HCT116 (cell line): Measurements from ENCODE around the gene VGLL2. TPM values are rescaled to one million over a fixed set of nuclear protein-coding genes. Genes with fewer than 3 reads are reported as not detected.

ENCODE experiments used
- ATAC-seq: fragments of 200-7000 bp; cut with Tn5 transposase; 2 replicates; pipeline ENCODE4 v1.9.1; 2020; ENCODE audit warnings: mild to moderate bottlenecking, moderate library complexity
- BruUV-seq: library from RNA; stranded (reverse); fragments of 400-500 nt; replicated peaks from 2 replicates; lab custom pipeline; 2021; lab: Mats Ljungman, UMichigan
- CTCF ChIA-PET: fragments of 300-600 bp; sonication (Branson Sonifier 250); formaldehyde crosslinking; loops from one replicate; lab custom pipeline; 2021; ENCODE audit warnings: antibody characterized with exemption; lab: Charles Lee
- POLR2A ChIA-PET: fragments of 300-600, 350-600 bp; sonication (Branson Sonifier 250); formaldehyde crosslinking; loops from one replicate; lab custom pipeline; 2021; ENCODE audit warnings: antibody characterized with exemption; lab: Charles Lee
- RAD21 ChIA-PET, 2 experiments: fragments of 300-600 bp; sonication (Branson Sonifier 250); formaldehyde crosslinking; loops; one replicate each; lab custom pipeline; 2023; ENCODE audit warnings: low total read pairs in 2 of 2; ENCODE audit not compliant: uncharacterized antibody in 2 of 2, unreplicated experiment in 2 of 2, low non-redundant PET in 1 of 2; lab: Charles Lee
- DNase-seq: peaks from one replicate; pipeline ENCODE4 v3.0.0-alpha.2; 2010; ENCODE audit warnings: low read depth, low spot score
- H2AFZ ChIP-seq: fragments of 200-600 bp; shearing (Covaris generic), sonication (generic); 2 replicates; pipeline ENCODE4 v1.6.1; 2017; ENCODE audit warnings: low read depth, mixed run types, mixed read lengths, antibody characterized with exemption, low read length; ENCODE audit not compliant: poor library complexity, severe bottlenecking
- H3K27ac ChIP-seq: 2 replicates; pipeline ENCODE4 v1.5.1; 2012; ENCODE audit warnings: low read depth, low read length
- H3K27me3 ChIP-seq: fragments of 200-600 bp; sonication (generic); 2 replicates; pipeline ENCODE4 v1.6.1; 2016; ENCODE audit warnings: mixed run types, low read length, mixed read lengths; ENCODE audit not compliant: insufficient read depth
- H3K36me3 ChIP-seq, 2 experiments: fragments of 200-500 bp in 1 of 2; fragments of 200-600 bp in 1 of 2; sonication (Bioruptor generic) in 1 of 2; sonication (generic) in 1 of 2; 2 replicates each; pipeline versions ENCODE4 v1.5.1 to v1.6.1; 2014 to 2016; ENCODE audit warnings: low read length in 2 of 2, inconsistent platforms in 1 of 2, mixed read lengths in 1 of 2, mixed run types in 1 of 2; ENCODE audit not compliant: insufficient read depth in 2 of 2, control insufficient read depth in 1 of 2
- H3K4me1 ChIP-seq, 2 experiments: fragments of 200-600 bp in 1 of 2; sonication (generic) in 1 of 2; 2 replicates each; pipeline versions ENCODE4 v1.5.1 to v1.6.1; 2012 to 2017; ENCODE audit warnings: low read length in 2 of 2, inconsistent platforms in 1 of 2, mild to moderate bottlenecking in 1 of 2, mixed read lengths in 1 of 2, mixed run types in 1 of 2, moderate library complexity in 1 of 2; ENCODE audit not compliant: insufficient read depth in 2 of 2, control insufficient read depth in 1 of 2
- H3K4me2 ChIP-seq: fragments of 200-600 bp; sonication (generic); 2 replicates; pipeline ENCODE4 v1.6.1; 2017; ENCODE audit warnings: mixed run types, low read length, mixed read lengths
- H3K4me3 ChIP-seq, 2 experiments: fragments of 200-600 bp in 1 of 2; sonication (generic) in 1 of 2; replicated peaks in 1 of 2; 2 replicates each; pipeline ENCODE4 v1.5.1; 2011 to 2016; ENCODE audit warnings: low read length in 2 of 2, control low read depth in 1 of 2, low read depth in 1 of 2, mild to moderate bottlenecking in 1 of 2, mixed read lengths in 1 of 2, mixed run types in 1 of 2
- H3K79me2 ChIP-seq: fragments of 200-600 bp; sonication (generic); 2 replicates; pipeline ENCODE4 v1.6.1; 2017; ENCODE audit warnings: mild to moderate bottlenecking, mixed run types, low read length, moderate library complexity, mixed read lengths; ENCODE audit not compliant: insufficient read depth
- H3K9ac ChIP-seq: fragments of 200-600 bp; sonication (generic); 2 replicates; pipeline ENCODE4 v1.6.1; 2016; ENCODE audit warnings: low read length, mixed read lengths
- H3K9me2 ChIP-seq: fragments of 200-600 bp; sonication (generic), shearing (Covaris generic); 2 replicates; pipeline ENCODE4 v1.6.1; 2017; ENCODE audit warnings: mixed run types, mild to moderate bottlenecking, moderate library complexity; ENCODE audit not compliant: insufficient read depth
- H3K9me3 ChIP-seq, 2 experiments: fragments of 200-500 bp in 1 of 2; fragments of 200-600 bp in 1 of 2; sonication (Bioruptor generic) in 1 of 2; sonication (generic) in 1 of 2; 2 replicates each; pipeline ENCODE4 v1.6.1; 2014 to 2017; ENCODE audit warnings: low read length in 2 of 2, mixed read lengths in 2 of 2, inconsistent platforms in 1 of 2, low read depth in 1 of 2, mild to moderate bottlenecking in 1 of 2, mixed run types in 1 of 2, moderate library complexity in 1 of 2; ENCODE audit not compliant: control insufficient read depth in 1 of 2, insufficient read depth in 1 of 2
- H4K20me1 ChIP-seq: fragments of 200-600 bp; sonication (generic), shearing (Covaris generic); 2 replicates; pipeline ENCODE4 v1.6.1; 2017; ENCODE audit warnings: mixed run types, mild to moderate bottlenecking, moderate library complexity; ENCODE audit not compliant: insufficient read depth
- CBX3 ChIP-seq: IDR thresholded peaks from 2 replicates; pipeline ENCODE4 v1.6.1; 2012; ENCODE audit warnings: low read depth
- CEBPB ChIP-seq: IDR thresholded peaks from 2 replicates; pipeline ENCODE4 v1.6.1; 2012; ENCODE audit warnings: low read depth
- EGR1 ChIP-seq: IDR thresholded peaks from 2 replicates; pipeline ENCODE4 v1.6.1; 2012; ENCODE audit warnings: low read depth
- EZH2phosphoT487 ChIP-seq: fragments of 200-600 bp; IDR thresholded peaks from 2 replicates; pipeline ENCODE4 v1.6.1; 2018; ENCODE audit warnings: antibody characterized with exemption, borderline replicate concordance
- FOSL1 ChIP-seq: IDR thresholded peaks from 2 replicates; pipeline ENCODE4 v1.6.1; 2012; ENCODE audit warnings: low read depth
- JUND ChIP-seq: IDR thresholded peaks from 2 replicates; pipeline ENCODE4 v1.6.1; 2012
- POLR2A ChIP-seq: IDR thresholded peaks from 2 replicates; pipeline ENCODE4 v1.7.0; 2011; ENCODE audit warnings: borderline replicate concordance; ENCODE audit not compliant: insufficient read depth, insufficient read length; ENCODE audit errors: extremely low read depth
- POLR2AphosphoS5 ChIP-seq: IDR thresholded peaks from 2 replicates; pipeline ENCODE4 v1.6.1; 2011; ENCODE audit warnings: mild to moderate bottlenecking, low read depth, low read length, moderate library complexity
- RAD21 ChIP-seq: IDR thresholded peaks from 2 replicates; pipeline ENCODE4 v1.6.1; 2012; ENCODE audit warnings: low read depth, mild to moderate bottlenecking
- SIN3A ChIP-seq: IDR thresholded peaks from 2 replicates; pipeline ENCODE4 v1.6.1; 2012; ENCODE audit warnings: low read depth
- SRF ChIP-seq: IDR thresholded peaks from 2 replicates; pipeline ENCODE4 v1.6.1; 2012; ENCODE audit warnings: low read depth
- YY1 ChIP-seq: IDR thresholded peaks from 2 replicates; pipeline ENCODE4 v1.6.1; 2011; ENCODE audit warnings: low read length, low read depth, moderate library complexity, mild to moderate bottlenecking; ENCODE audit not compliant: insufficient replicate concordance; ENCODE audit errors: extremely low read depth
- ZFX ChIP-seq: fragments of 450-650 bp; IDR thresholded peaks from 2 replicates; pipeline ENCODE4 v1.6.1; 2017
- ZNF274 ChIP-seq: fragments of 200-500 bp; sonication (Bioruptor generic); IDR thresholded peaks from 2 replicates; pipeline ENCODE4 v1.6.1; 2014; ENCODE audit warnings: mild to moderate bottlenecking, low read depth, low read length, inconsistent platforms
- intact Hi-C: fragments of 100-400 bp; cut with micrococcal nuclease; formaldehyde crosslinking; loops from 2 replicates; pipeline ENCODE4 v1.10.0; 2022
- total RNA-seq: library from RNA; stranded (reverse); gene quantifications from one replicate; pipeline ENCODE4 v1.2.1, GENCODE V29; 2021; ENCODE audit not compliant: unreplicated experiment
- TF ChIP-seq, protein P1 (sequence below): IDR thresholded peaks from 2 replicates; pipeline ENCODE4 v1.6.1; 2012
- TF ChIP-seq, protein P2 (sequence below), 3 experiments: fragments of 200-600 bp in 1 of 3; sonication (generic) in 1 of 3; IDR thresholded peaks in 2 of 3; conservative IDR thresholded peaks in 1 of 3; 2 replicates each; pipeline ENCODE4 v1.5.1; 2012 to 2017; ENCODE audit warnings: low read depth in 2 of 3, low read length in 2 of 3, antibody characterized with exemption in 1 of 3, borderline replicate concordance in 1 of 3, control low read depth in 1 of 3, mild to moderate bottlenecking in 1 of 3, mixed read lengths in 1 of 3, mixed run types in 1 of 3, moderate library complexity in 1 of 3; ENCODE audit not compliant: insufficient read depth in 1 of 3
- TF ChIP-seq, protein P3 (sequence below): IDR thresholded peaks from 2 replicates; pipeline ENCODE4 v1.6.1; 2012

VGLL2 gene
- total RNA-seq, 1 experiment from 2014 or later: not detected

DNA sequence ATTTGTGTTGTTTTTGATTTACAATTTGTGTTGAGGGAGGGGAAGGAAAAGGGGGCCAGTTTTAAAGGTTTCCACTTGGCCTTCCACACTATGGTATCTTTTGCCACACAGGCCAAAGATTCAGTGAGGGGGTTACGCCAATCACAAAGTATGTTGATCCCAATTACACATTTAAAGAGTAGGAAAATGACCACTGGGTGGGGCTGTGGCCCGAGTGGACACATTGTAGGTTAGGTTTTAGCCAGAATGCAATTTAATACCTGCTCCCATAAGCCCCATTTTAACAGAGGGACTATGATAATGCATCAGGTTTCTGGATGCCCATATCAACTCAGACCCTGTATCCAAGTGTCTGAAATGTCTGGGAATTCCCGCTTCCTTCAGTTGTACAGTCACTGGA lies 15.6 kb downstream of the VGLL2 start:
- Histone ChIP-seq H3K4me3 (no peak overlapping the region), H3K9me3 (no peaks in the 10 kb centered on the region), H3K9me2 (no peaks in the 10 kb centered on the region), H3K36me3 (no peaks in the 10 kb centered on the region), H3K79me2 (no peaks in the 10 kb centered on the region), H3K27me3 (no peaks in the 10 kb centered on the region), H4K20me1 (no peaks in the 10 kb centered on the region), H3K4me2 (no peak overlapping the region), H2AFZ (no peak overlapping the region), H3K4me1 (no peaks in the 10 kb centered on the region), H3K9ac (no peak overlapping the region), H3K27ac (no peak overlapping the region)
- no TSS peak for BruUV-seq
- ATAC-seq (peak; percentile 80), DNase-seq (peak; percentile 7)
- ChIA-PET CTCF (no interaction called here), RAD21 (no interaction called here), POLR2A (no interaction called here)
- intact Hi-C loops: no loop called here
- no peak for TF ChIP-seq POLR2AphosphoS5
- TF ChIP-seq RAD21: peak; percentile 41
- TF ChIP-seq, protein P1, sequence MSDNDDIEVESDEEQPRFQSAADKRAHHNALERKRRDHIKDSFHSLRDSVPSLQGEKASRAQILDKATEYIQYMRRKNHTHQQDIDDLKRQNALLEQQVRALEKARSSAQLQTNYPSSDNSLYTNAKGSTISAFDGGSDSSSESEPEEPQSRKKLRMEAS: no peak
- TF ChIP-seq, protein P2, sequence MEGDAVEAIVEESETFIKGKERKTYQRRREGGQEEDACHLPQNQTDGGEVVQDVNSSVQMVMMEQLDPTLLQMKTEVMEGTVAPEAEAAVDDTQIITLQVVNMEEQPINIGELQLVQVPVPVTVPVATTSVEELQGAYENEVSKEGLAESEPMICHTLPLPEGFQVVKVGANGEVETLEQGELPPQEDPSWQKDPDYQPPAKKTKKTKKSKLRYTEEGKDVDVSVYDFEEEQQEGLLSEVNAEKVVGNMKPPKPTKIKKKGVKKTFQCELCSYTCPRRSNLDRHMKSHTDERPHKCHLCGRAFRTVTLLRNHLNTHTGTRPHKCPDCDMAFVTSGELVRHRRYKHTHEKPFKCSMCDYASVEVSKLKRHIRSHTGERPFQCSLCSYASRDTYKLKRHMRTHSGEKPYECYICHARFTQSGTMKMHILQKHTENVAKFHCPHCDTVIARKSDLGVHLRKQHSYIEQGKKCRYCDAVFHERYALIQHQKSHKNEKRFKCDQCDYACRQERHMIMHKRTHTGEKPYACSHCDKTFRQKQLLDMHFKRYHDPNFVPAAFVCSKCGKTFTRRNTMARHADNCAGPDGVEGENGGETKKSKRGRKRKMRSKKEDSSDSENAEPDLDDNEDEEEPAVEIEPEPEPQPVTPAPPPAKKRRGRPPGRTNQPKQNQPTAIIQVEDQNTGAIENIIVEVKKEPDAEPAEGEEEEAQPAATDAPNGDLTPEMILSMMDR (IDR thresholded peaks at IDR 0.05 in 2 of 3, conservative IDR thresholded peaks at IDR 0.05 in 1 of 3; ENCODE audit: borderline replicate concordance in 1 of 3, insufficient read depth in 1 of 3, low read depth in 2 of 3, low read length in 2 of 3): peak; percentile 23 to 62 (median 46); a peak in 4 of 6 replicates
- TF ChIP-seq, all 23 proteins: peak for 2

DNA sequence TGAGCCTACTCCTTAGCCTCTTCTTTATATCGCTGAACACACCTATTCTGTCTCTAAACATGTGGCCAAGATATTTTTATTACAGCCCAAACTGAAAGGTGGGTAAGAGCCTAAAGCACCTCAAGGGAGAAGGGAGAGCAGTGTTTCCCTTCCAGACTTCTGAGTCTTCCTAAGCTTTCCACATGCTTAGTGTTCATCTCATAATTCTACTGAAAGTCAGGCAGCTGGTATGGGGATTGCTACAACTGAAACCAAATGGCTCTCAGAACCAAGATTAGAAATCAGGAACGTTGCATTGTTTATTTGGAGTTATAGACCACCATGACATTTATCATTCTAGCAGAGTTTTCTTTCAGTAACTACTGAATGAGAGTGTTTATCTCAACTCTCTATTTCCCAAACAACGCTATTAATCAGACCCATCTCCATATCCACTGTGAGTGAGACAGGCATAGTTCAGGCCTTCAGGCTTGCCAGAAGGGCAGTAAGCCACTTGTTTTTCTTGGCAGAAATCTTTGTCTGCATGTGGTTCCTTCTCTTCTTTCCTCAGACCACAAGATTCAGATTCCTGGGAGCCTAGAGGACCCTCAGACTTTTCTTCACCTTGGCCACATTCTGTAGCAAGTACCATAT lies 22.8 kb downstream of the VGLL2 start:
- intact Hi-C loops: no loop called here
- no peaks in the 10 kb centered on the region for H3K9me2 ChIP-seq
- no TSS peak for BruUV-seq
- H4K20me1 ChIP-seq: no peaks in the 10 kb centered on the region
- no peak overlapping the region for H3K4me3 ChIP-seq
- H3K79me2 ChIP-seq: no peaks in the 10 kb centered on the region
- no peak overlapping the region for H3K27ac ChIP-seq
- H3K4me1 ChIP-seq: no peaks in the 10 kb centered on the region
- no peaks in the 10 kb centered on the region for H3K9me3 ChIP-seq
- no peaks in the 10 kb centered on the region for H3K36me3 ChIP-seq
- DNase-seq (no peak), ATAC-seq (no peak)
- TF ChIP-seq CBX3 (no peak), YY1 (no peak), EZH2phosphoT487 (no peak), CEBPB (no peak), FOSL1 (no peak), POLR2A (no peak), ZFX (no peak), EGR1 (no peak), RAD21 (no peak), JUND (no peak), ZNF274 (no peak), SIN3A (no peak), SRF (no peak), POLR2AphosphoS5 (no peak)
- TF ChIP-seq, protein P3, sequence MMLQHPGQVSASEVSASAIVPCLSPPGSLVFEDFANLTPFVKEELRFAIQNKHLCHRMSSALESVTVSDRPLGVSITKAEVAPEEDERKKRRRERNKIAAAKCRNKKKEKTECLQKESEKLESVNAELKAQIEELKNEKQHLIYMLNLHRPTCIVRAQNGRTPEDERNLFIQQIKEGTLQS: no peak
- TF ChIP-seq, protein P2 (IDR thresholded peaks at IDR 0.05 in 2 of 3, conservative IDR thresholded peaks at IDR 0.05 in 1 of 3; ENCODE audit: borderline replicate concordance in 1 of 3, insufficient read depth in 1 of 3, low read depth in 2 of 3, low read length in 2 of 3): no peak
- no peak overlapping the region for H2AFZ ChIP-seq
- ChIA-PET POLR2A (no interaction called here), CTCF (no interaction called here), RAD21 (no interaction called here)
- no peak overlapping the region for H3K4me2 ChIP-seq
- H3K9ac ChIP-seq: no peak overlapping the region
- no peaks in the 10 kb centered on the region for H3K27me3 ChIP-seq
